ENCODE measurements around the gene SUFU.

- no peak for TF ChIP-seq CTCF (conservative IDR thresholded peaks at IDR 0.05; ENCODE audit: low read depth, low read length)
- TF ChIP-seq SMC3 (IDR thresholded peaks at IDR 0.05; ENCODE audit: low read depth, low read length) = no peak
- no peak for TF ChIP-seq CHD1 (IDR thresholded peaks at IDR 0.05; ENCODE audit: low read depth, low read length)
- TF ChIP-seq MXI1 (IDR thresholded peaks at IDR 0.05; ENCODE audit: borderline replicate concordance, low read depth, low read length) = no peak
- no peak for TF ChIP-seq CEBPB (IDR thresholded peaks at IDR 0.05; ENCODE audit: low read depth, low read length)
- TF ChIP-seq MAFK (IDR thresholded peaks at IDR 0.05; ENCODE audit: low read depth, low read length) = no peak
These were observed 177.9 kb downstream of the SUFU start for GRCh38 chr10:102681696-102682095.

All from IMR-90 (cell line).